Measurements from ENCODE around the gene PAAF1.

Gene PAAF1

GRCh38 chr11:73969991-73970800 lies 93.4 kb downstream of the PAAF1 start:
- TF ChIP-seq, protein P1, sequence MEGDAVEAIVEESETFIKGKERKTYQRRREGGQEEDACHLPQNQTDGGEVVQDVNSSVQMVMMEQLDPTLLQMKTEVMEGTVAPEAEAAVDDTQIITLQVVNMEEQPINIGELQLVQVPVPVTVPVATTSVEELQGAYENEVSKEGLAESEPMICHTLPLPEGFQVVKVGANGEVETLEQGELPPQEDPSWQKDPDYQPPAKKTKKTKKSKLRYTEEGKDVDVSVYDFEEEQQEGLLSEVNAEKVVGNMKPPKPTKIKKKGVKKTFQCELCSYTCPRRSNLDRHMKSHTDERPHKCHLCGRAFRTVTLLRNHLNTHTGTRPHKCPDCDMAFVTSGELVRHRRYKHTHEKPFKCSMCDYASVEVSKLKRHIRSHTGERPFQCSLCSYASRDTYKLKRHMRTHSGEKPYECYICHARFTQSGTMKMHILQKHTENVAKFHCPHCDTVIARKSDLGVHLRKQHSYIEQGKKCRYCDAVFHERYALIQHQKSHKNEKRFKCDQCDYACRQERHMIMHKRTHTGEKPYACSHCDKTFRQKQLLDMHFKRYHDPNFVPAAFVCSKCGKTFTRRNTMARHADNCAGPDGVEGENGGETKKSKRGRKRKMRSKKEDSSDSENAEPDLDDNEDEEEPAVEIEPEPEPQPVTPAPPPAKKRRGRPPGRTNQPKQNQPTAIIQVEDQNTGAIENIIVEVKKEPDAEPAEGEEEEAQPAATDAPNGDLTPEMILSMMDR (IDR thresholded peaks at IDR 0.05; ENCODE audit: insufficient read depth, low read depth, low read length, missing control alignments): no peak
- no peak overlapping the region for H3K4me3 ChIP-seq (ENCODE audit: low read length)
- DNase-seq (ENCODE audit: low read depth): no peak

GRCh38 chr11:73971175-73971719 lies 94.4 kb downstream of the PAAF1 start:
- no peak for DNase-seq (ENCODE audit: low read depth)
- no peak overlapping the region for H3K4me3 ChIP-seq (ENCODE audit: low read length)
- TF ChIP-seq, protein P1 (IDR thresholded peaks at IDR 0.05; ENCODE audit: insufficient read depth, low read depth, low read length, missing control alignments): no peak

DNA sequence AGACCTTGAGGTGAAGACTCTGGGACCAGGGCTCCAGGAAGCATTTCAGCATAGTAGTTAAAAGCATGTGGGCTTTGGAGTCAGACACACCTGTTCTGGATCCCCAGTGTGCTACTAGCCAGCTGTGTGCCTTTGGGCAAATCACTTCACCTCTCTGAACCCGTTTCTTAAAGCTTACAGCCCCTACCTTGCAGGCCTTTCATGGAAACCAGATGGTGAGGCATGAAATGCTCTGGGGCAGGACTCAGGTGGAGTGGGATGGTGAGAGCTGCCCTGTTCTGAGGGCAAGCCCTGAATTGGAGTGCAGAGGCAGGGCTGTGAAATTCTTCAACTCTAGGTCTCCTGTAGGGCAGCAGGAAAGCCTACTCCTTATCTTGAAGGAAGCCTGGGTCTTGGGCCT lies 95.4 kb downstream of the PAAF1 start:
- no peak overlapping the region for H3K4me3 ChIP-seq (ENCODE audit: low read length)
- no peak for DNase-seq (ENCODE audit: low read depth)
- TF ChIP-seq, protein P1 (IDR thresholded peaks at IDR 0.05; ENCODE audit: insufficient read depth, low read depth, low read length, missing control alignments): no peak

- no peak overlapping the region for H3K4me3 ChIP-seq (ENCODE audit: low read length)
- TF ChIP-seq, protein P1 (IDR thresholded peaks at IDR 0.05; ENCODE audit: insufficient read depth, low read depth, low read length, missing control alignments): no peak
- DNase-seq (ENCODE audit: low read depth): peak; percentile 13
Measured at GRCh38 chr11:73972620-73973449, 96.0 kb downstream of the PAAF1 start.

DNA sequence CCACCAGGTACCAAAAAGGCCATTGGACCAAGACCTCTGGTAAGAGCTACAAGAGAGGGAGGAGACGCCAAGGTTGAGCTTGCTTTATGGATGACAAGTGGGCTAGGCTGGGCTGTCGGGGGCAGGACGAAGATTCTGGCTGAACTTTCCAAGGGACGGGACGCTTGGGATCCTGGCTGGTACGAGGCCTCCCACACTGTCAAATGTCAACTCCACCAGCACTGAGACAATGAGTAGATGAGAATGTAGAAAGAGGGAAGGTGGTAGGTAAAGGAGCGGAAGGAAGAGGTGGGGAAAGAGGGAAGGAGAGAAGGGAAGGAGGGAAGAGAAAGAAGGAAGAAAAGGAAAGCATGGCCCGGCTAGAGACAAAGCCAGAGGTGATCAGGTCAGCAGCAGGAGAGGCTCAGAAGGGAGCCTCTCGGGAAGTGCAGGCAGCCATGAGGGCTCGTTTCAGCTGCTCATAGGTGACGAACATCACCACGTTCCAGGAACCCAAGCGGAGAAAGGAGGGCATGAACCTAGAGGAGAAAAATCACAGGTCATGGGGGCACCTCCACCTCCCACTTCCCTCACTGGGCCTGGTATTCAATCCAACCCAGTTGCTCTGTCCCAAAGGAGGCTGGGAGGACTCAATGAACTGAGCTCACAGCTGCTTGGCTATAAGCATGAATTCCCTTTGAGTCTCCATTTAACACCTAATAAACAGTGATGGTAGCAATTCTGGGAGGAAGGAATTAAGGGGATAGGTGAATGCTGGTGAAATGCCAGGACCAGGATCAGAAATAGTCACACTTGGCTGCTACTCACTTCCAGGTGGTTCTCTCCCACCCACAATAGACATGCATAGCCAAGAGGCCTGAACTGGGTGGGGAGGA lies 98.0 kb downstream of the PAAF1 start:
- no peak for DNase-seq (ENCODE audit: low read depth)
- no peak overlapping the region for H3K4me3 ChIP-seq (ENCODE audit: low read length)
- TF ChIP-seq, protein P1 (IDR thresholded peaks at IDR 0.05; ENCODE audit: insufficient read depth, low read depth, low read length, missing control alignments): no peak

DNA sequence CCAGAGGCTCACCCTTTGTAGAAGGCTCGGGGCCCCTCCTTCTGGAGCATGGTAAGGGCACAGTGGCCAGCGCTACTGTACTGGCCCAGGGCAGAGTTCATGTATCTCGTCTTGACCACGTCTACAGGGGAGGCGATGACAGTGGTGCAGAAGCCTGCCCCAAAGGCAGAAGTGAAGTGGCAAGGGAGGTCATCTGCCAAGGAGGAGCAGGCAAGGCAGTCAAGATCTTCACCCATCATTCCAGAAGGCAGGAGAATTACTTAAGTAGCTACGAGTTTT lies 98.6 kb downstream of the PAAF1 start:
- no peak overlapping the region for H3K4me3 ChIP-seq (ENCODE audit: low read length)
- DNase-seq (ENCODE audit: low read depth): no peak
- TF ChIP-seq, protein P1 (IDR thresholded peaks at IDR 0.05; ENCODE audit: insufficient read depth, low read depth, low read length, missing control alignments): no peak
